Measurements from ENCODE around the gene FREY1. TPM values are rescaled to one million over a fixed set of nuclear protein-coding genes. Genes with fewer than 3 reads are reported as not detected.

FREY1 gene
- total and polyA plus RNA-seq, 4 donors: 0.15 to 0.67 (median 0.39) TPM

DNA sequence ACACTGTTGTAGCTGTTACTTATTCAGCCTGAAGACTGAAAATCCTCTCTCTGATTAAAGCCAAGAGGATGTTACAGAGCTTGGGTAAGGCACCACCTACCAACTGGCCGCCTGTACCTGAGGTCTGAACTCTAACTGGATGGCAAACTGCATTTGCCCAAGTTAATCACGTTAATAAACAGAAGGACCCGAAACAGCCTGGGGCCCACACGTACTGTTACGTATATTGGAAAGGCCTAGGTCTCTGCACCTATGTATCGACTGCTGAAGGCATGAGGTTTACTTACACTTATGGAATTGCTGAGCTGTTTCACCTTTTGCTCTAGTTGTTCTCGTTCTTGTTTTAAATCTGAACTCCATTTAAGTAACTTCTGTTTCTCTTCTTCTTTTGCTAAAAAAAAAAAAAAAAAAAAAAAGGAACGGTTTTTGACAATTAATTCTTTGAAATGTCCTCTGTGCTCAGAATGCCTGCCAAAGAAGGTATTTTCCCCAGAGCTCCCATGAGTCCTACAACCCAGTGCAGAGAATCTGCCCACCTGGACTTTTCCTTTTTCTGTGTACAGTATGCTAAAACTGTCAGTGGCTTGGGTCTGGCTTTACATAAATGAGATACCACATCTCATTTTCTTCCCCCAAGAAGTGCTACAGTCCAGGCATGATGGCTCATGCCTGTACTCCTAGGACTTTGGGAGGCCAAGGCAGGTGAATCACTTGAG, 28.4 kb upstream of the FREY1 start:
- no peak overlapping the region for H3K9ac ChIP-seq (ENCODE audit: insufficient read depth in 1 of 2, low read length in 2 of 2)
- H3K9me3 ChIP-seq (ENCODE audit: control insufficient read depth in 4 of 4, insufficient read depth in 3 of 4, low read length in 3 of 4): no peaks in the 10 kb centered on the region
- H3K4me1 ChIP-seq (ENCODE audit: control insufficient read depth in 5 of 5, insufficient read depth in 5 of 5, low read length in 5 of 5): peaks cover 0 to 1% (median 0%) of the 10 kb centered on the region in 5 donors
- no peak overlapping the region for H3K4me3 ChIP-seq
- peaks cover 6 to 39% (median 13%) of the 10 kb centered on the region in 4 donors for H3K36me3 ChIP-seq (ENCODE audit: control insufficient read depth in 4 of 4, insufficient read depth in 4 of 4, low read length in 4 of 4)
- ATAC-seq (ENCODE audit: insufficient read depth, low FRiP score): no peak
- TF ChIP-seq, protein P1, sequence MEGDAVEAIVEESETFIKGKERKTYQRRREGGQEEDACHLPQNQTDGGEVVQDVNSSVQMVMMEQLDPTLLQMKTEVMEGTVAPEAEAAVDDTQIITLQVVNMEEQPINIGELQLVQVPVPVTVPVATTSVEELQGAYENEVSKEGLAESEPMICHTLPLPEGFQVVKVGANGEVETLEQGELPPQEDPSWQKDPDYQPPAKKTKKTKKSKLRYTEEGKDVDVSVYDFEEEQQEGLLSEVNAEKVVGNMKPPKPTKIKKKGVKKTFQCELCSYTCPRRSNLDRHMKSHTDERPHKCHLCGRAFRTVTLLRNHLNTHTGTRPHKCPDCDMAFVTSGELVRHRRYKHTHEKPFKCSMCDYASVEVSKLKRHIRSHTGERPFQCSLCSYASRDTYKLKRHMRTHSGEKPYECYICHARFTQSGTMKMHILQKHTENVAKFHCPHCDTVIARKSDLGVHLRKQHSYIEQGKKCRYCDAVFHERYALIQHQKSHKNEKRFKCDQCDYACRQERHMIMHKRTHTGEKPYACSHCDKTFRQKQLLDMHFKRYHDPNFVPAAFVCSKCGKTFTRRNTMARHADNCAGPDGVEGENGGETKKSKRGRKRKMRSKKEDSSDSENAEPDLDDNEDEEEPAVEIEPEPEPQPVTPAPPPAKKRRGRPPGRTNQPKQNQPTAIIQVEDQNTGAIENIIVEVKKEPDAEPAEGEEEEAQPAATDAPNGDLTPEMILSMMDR (IDR thresholded peaks at IDR 0.05; ENCODE audit: control extremely low read depth, extremely low read depth): no peak
- no peaks in the 10 kb centered on the region for H3K27me3 ChIP-seq (ENCODE audit: control insufficient read depth in 3 of 3, insufficient read depth in 3 of 3, low read length in 2 of 3)
- H3K27ac ChIP-seq (ENCODE audit: low read depth in 1 of 2, low read length in 1 of 2): no peak overlapping the region
- WGBS, 2 donors: 90% methylated on average over 8 of the region's 8 CpGs
- no peak for DNase-seq

DNA sequence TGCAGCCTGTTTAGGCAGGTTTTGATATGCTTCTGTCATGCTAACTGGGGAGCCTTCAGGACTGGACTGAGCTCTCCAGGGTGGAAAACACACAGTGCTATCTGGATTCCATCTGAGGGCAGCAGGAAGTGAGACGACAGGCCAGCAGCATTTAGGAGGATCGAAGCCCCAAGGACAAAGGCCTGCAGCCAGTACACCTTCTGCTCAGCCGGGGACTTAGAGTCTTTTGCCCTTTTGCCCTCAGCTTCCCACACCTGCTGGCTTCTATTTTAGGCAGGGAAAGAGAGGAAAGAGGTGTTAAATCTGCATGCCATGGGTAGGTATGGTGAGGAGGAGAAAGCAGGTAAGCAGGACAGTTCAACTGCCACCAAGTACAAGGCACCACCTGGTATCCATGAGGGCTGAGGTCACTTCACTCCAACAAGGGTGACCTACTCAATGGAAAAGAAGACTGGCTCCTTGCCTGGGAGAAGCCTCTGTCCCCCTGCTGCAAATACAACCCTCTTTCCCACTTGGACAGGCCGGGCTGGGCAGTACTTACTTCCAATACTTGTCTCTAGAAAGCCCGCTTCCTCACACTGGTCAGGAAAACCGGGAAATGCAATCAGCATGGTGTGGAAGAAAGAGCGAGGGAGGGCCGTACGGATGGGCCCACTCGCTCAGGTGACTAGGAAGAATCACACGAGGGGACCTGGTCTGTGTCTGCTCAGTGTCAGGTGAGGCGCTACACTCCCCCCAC, 27.7 kb upstream of the FREY1 start:
- Histone ChIP-seq H3K27ac (ENCODE audit: low read depth in 1 of 2, low read length in 1 of 2) (no peak overlapping the region), H3K27me3 (ENCODE audit: control insufficient read depth in 3 of 3, insufficient read depth in 3 of 3, low read length in 2 of 3) (no peaks in the 10 kb centered on the region), H3K9me3 (ENCODE audit: control insufficient read depth in 4 of 4, insufficient read depth in 3 of 4, low read length in 3 of 4) (no peaks in the 10 kb centered on the region), H3K4me3 (no peak overlapping the region), H3K36me3 (ENCODE audit: control insufficient read depth in 4 of 4, insufficient read depth in 4 of 4, low read length in 4 of 4) (peaks cover 6 to 39% (median 13%) of the 10 kb centered on the region in 4 donors), H3K9ac (ENCODE audit: insufficient read depth in 1 of 2, low read length in 2 of 2) (no peak overlapping the region), H3K4me1 (ENCODE audit: control insufficient read depth in 5 of 5, insufficient read depth in 5 of 5, low read length in 5 of 5) (peaks cover 0 to 6% (median 0%) of the 10 kb centered on the region in 5 donors)
- WGBS, 2 donors: 89 to 92% methylated on average over 12 of the region's 12 CpGs
- TF ChIP-seq, protein P1 (IDR thresholded peaks at IDR 0.05; ENCODE audit: control extremely low read depth, extremely low read depth): no peak
- ATAC-seq (ENCODE audit: insufficient read depth, low FRiP score): no peak
- DNase-seq: no peak

DNA sequence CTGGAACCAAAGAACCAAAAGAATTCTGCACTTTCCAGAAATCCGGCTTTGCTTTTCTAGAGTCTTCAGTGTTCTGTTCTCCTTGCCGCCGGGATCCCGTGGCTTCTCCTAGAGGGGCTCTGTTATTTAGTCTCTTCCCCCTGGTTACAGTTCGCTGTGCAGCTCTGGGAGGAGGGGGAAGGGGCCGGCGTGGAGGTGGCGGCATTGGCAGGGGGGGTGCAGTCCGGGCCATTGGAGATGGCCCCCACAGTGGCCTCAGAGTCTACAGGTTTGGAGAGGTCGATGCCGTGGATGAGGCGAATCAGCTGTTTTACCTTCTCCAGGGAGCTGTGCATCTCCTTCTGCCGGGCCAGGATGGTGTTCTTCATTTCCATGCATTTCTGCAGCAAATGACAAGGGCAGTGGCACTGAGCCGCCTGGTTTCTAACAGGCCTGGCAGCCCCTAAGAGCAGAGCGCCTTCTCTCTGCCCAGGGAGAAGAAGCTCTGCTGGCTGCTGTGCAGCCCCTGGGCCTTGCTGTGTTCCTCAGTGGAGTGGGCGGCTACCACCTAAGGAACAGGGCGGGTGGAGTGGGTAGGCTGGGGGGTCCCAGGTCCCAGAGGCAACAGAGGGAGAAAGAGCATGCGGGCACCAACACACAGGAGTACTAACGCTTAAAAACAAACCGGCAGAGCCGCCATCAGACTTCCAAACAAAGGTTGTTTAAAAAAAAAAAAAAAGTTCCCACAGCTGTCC, 26.9 kb upstream of the FREY1 start:
- Histone ChIP-seq H3K36me3 (ENCODE audit: control insufficient read depth in 4 of 4, insufficient read depth in 4 of 4, low read length in 4 of 4) (peaks cover 6 to 39% (median 13%) of the 10 kb centered on the region in 4 donors), H3K27me3 (ENCODE audit: control insufficient read depth in 3 of 3, insufficient read depth in 3 of 3, low read length in 2 of 3) (no peaks in the 10 kb centered on the region), H3K9ac (ENCODE audit: insufficient read depth in 1 of 2, low read length in 2 of 2) (no peak overlapping the region), H3K4me1 (ENCODE audit: control insufficient read depth in 5 of 5, insufficient read depth in 5 of 5, low read length in 5 of 5) (peaks cover 0 to 6% (median 0%) of the 10 kb centered on the region in 5 donors), H3K27ac (ENCODE audit: low read depth in 1 of 2, low read length in 1 of 2) (no peak overlapping the region), H3K9me3 (ENCODE audit: control insufficient read depth in 4 of 4, insufficient read depth in 3 of 4, low read length in 3 of 4) (no peaks in the 10 kb centered on the region), H3K4me3 (no peak overlapping the region)
- no peak for ATAC-seq (ENCODE audit: insufficient read depth, low FRiP score)
- no peak for DNase-seq
- 91 to 92% methylated on average over 21 of the region's 21 CpGs for WGBS, 2 donors
- TF ChIP-seq, protein P1 (IDR thresholded peaks at IDR 0.05; ENCODE audit: control extremely low read depth, extremely low read depth): no peak

Data from lung (tissue), 12 donors.